Spleen (tissue), 11 donors: ENCODE measurements around the gene MRPS31. TPM values are rescaled to one million over a fixed set of nuclear protein-coding genes. Genes with fewer than 3 reads are reported as not detected.

ENCODE experiments used
- DNase-seq: peaks from one replicate; pipeline ENCODE4 v3.0.0-alpha.2; 2020
- H3K27ac ChIP-seq, 8 donors: fragments of 200-600 bp; sonication (generic) in 7 of 8; 1 replicate in 4 of 8; 2 replicates in 4 of 8; pipeline versions ENCODE4 v1.5.0 to v1.8.0; 2016 to 2021; ENCODE audit warnings: inconsistent platforms in 4 of 8, mild to moderate bottlenecking in 4 of 8, moderate library complexity in 1 of 8
- H3K27me3 ChIP-seq, 7 donors: fragments of 200-600 bp; sonication (generic) in 6 of 7; replicated peaks in 1 of 7; 1 replicate in 4 of 7; 2 replicates in 3 of 7; pipeline versions ENCODE4 v1.5.0 to v1.8.0; 2016 to 2021; ENCODE audit warnings: inconsistent platforms in 3 of 7, mild to moderate bottlenecking in 1 of 7
- H3K36me3 ChIP-seq, 6 donors: fragments of 200-600 bp; sonication (generic) in 5 of 6; 1 replicate in 4 of 6; 2 replicates in 2 of 6; pipeline versions ENCODE4 v1.5.0 to v1.8.0; 2016 to 2021; ENCODE audit warnings: inconsistent platforms in 2 of 6
- H3K4me1 ChIP-seq, 6 donors: fragments of 200-600 bp; sonication (generic) in 5 of 6; 1 replicate in 3 of 6; 2 replicates in 3 of 6; pipeline versions ENCODE4 v1.5.0 to v1.8.0; 2016 to 2021; ENCODE audit warnings: inconsistent platforms in 3 of 6
- H3K4me3 ChIP-seq, 8 donors: fragments of 200-600 bp; sonication (generic) in 7 of 8; 1 replicate in 4 of 8; 2 replicates in 4 of 8; pipeline versions ENCODE4 v1.5.0 to v1.8.0; 2016 to 2021; ENCODE audit warnings: inconsistent platforms in 4 of 8, mild to moderate bottlenecking in 4 of 8, moderate library complexity in 2 of 8
- H3K9me3 ChIP-seq, 8 donors: fragments of 200-600 bp; sonication (generic) in 7 of 8; 1 replicate in 4 of 8; 2 replicates in 4 of 8; pipeline versions ENCODE4 v1.5.0 to v1.8.0; 2016 to 2021; ENCODE audit warnings: inconsistent platforms in 4 of 8
- POLR2A ChIP-seq, 3 donors: fragments of 450-650 bp; IDR thresholded peaks; one replicate each; pipeline ENCODE4 v1.5.1; 2017; ENCODE audit warnings: antibody characterized with exemption in 3 of 3, mild to moderate bottlenecking in 1 of 3
- POLR2AphosphoS5 ChIP-seq, 3 donors: sonication (generic); formaldehyde crosslinking; IDR thresholded peaks; one replicate each; pipeline ENCODE4 v1.5.1; 2017; ENCODE audit warnings: antibody characterized with exemption in 3 of 3
- WGBS, 5 donors: extraction: QIAGEN DNeasy Blood & Tissue Kit in 3 of 5; methylation state at CpG; one replicate each; pipeline versions ENCODE4 v1.1.5 to v1.1.7; 2013 to 2018; 5-methylcytosine and 5-hydroxymethylcytosine counted together
- intact Hi-C: fragments of 100-400 bp; cut with DNase I; formaldehyde crosslinking; loops from one replicate; pipeline ENCODE4 v1.15.0; 2023; ENCODE audit warnings: low total_unique reads
- polyA plus RNA-seq, 3 donors: library from polyadenylated mRNA; stranded (reverse); fragments of 200-250 nt; gene quantifications; one replicate each; pipeline ENCODE4 v1.2.1, GENCODE V29; 2013
- total RNA-seq, 7 donors: library from RNA; depleted of rRNA in 3 of 7; stranded (reverse); fragments of >200 nt in 3 of 7; fragmentation: NEBNext Ultra II Directional in 4 of 7; extraction: Animal tissue kit (Norgen Biotek cat#: 25700) in 4 of 7; gene quantifications; one replicate each; pipeline versions ENCODE4 v1.1.0 to v1.2.1, GENCODE V29; 2016 to 2021
- TF ChIP-seq, protein P1 (sequence below), 11 experiments: fragments of 200-600 bp in 7 of 11; fragments of 450-650 bp in 4 of 11; sonication (generic) in 4 of 11; IDR thresholded peaks in 8 of 11; conservative IDR thresholded peaks in 3 of 11; 1 replicate in 7 of 11; 2 replicates in 4 of 11; pipeline versions ENCODE4 v1.4.0 to v1.8.0; 2016 to 2021; ENCODE audit warnings: antibody characterized with exemption in 11 of 11, inconsistent platforms in 4 of 11, mild to moderate bottlenecking in 1 of 11
- donor health status: healthy with polysubstance abuse.
- donor health status: DM: no; HTN: no; CAD: no; lungs with moderate emphysema.
- donor health status: DM: no; HTN: no; CAD: no.
- donor health status: Bipolar disorder and iron deficiency.
- donor health status: healthy.
- donor health status: DM: no; HTN: no; CAD: no.
- donor health status: DM: yes; HTN: yes; CAD: no.

The MRPS31 gene
- total and polyA plus RNA-seq, 10 donors = 16.8 to 33.2 (median 28.1) TPM

DNA sequence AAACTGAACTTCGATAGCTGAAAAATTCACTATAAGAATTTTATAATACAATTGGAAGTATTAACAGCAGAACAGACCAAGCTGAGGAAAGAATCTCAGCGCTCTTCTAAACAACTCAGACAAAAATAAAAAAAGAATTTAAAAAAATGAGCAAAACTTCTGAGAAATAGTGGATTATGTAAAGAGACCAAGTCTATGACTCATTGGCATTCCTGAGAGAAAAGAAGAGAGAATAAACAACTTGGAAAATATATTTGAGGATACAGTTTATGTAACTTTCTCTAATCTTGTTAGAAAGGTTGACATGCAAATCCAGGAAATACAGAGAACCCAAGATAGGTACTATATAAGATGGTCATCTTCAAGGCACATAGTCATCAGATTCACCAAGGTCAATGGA, 43.8 kb upstream of the MRPS31 start:
- no peak for TF ChIP-seq POLR2A (IDR thresholded peaks at IDR 0.05)
- intact Hi-C loops = no loop called here
- no peaks in the 10 kb centered on the region for H3K27me3 ChIP-seq
- H3K27ac ChIP-seq = no peak overlapping the region
- H3K4me1 ChIP-seq = peaks cover 0 to 15% (median 5%) of the 10 kb centered on the region in 6 donors
- no peak for DNase-seq
- 94 to 100% (median 96%) methylated on average over 2 of the region's 2 CpGs for WGBS, 5 donors
- peaks cover 0 to 20% (median 11%) of the 10 kb centered on the region in 8 donors for H3K9me3 ChIP-seq
- no peak overlapping the region for H3K4me3 ChIP-seq
- peaks cover 0 to 47% (median 7%) of the 10 kb centered on the region in 6 donors for H3K36me3 ChIP-seq

DNA sequence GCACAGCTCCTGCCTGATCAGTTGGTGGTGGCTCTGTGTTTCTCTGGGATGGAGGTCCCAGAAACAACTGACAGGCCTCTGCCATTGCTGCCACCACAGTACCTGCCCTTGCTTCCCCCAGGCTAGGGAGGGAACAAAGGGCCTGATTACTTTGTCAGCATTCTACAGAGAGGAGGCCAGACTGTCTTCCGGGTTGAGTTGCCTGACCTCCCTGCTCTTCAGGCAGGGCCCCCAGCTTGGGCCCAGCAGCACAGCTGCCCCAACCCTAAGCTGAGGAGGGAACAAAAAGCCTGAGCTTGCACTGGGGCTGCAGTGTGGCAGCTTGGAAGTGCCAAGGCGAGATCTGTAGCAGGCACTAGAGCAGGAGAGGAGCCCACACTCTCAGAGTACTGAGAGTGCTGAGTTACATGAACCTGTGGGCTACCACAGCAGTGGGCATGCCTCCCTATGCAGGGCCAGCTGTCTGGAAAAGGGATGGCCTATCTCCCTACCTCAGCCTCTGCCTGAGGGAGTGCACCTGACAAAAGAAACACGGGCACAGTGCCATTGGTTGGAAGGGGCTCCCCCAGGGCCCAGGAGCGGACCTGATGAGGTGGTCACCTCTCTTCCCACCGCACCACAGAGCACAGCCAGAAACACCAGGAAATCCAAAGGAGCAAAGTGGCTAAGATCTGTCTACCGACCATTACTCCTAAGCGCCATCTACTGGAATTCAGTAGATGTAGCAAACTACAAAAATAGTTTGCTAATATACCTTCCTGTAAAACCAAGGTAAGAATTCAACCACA, 42.9 kb upstream of the MRPS31 start:
- Histone ChIP-seq H3K27me3 (no peaks in the 10 kb centered on the region), H3K27ac (no peak overlapping the region), H3K4me1 (peaks cover 0 to 15% (median 5%) of the 10 kb centered on the region in 6 donors), H3K9me3 (peaks cover 0 to 20% (median 11%) of the 10 kb centered on the region in 8 donors), H3K36me3 (peaks cover 0 to 57% (median 9%) of the 10 kb centered on the region in 6 donors), H3K4me3 (no peak overlapping the region)
- intact Hi-C loops = no loop called here
- no peak for DNase-seq
- TF ChIP-seq, protein P1, sequence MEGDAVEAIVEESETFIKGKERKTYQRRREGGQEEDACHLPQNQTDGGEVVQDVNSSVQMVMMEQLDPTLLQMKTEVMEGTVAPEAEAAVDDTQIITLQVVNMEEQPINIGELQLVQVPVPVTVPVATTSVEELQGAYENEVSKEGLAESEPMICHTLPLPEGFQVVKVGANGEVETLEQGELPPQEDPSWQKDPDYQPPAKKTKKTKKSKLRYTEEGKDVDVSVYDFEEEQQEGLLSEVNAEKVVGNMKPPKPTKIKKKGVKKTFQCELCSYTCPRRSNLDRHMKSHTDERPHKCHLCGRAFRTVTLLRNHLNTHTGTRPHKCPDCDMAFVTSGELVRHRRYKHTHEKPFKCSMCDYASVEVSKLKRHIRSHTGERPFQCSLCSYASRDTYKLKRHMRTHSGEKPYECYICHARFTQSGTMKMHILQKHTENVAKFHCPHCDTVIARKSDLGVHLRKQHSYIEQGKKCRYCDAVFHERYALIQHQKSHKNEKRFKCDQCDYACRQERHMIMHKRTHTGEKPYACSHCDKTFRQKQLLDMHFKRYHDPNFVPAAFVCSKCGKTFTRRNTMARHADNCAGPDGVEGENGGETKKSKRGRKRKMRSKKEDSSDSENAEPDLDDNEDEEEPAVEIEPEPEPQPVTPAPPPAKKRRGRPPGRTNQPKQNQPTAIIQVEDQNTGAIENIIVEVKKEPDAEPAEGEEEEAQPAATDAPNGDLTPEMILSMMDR (IDR thresholded peaks at IDR 0.05 in 8 of 11, conservative IDR thresholded peaks at IDR 0.05 in 3 of 11) = peak in 8 of 11 experiments; percentile 14 to 56 (median 42)
- TF ChIP-seq POLR2AphosphoS5 (IDR thresholded peaks at IDR 0.05) (no peak), POLR2A (IDR thresholded peaks at IDR 0.05) (no peak)
- WGBS, 5 donors = 72 to 86% (median 78%) methylated on average over 6 to 7 of the region's 7 CpGs

DNA sequence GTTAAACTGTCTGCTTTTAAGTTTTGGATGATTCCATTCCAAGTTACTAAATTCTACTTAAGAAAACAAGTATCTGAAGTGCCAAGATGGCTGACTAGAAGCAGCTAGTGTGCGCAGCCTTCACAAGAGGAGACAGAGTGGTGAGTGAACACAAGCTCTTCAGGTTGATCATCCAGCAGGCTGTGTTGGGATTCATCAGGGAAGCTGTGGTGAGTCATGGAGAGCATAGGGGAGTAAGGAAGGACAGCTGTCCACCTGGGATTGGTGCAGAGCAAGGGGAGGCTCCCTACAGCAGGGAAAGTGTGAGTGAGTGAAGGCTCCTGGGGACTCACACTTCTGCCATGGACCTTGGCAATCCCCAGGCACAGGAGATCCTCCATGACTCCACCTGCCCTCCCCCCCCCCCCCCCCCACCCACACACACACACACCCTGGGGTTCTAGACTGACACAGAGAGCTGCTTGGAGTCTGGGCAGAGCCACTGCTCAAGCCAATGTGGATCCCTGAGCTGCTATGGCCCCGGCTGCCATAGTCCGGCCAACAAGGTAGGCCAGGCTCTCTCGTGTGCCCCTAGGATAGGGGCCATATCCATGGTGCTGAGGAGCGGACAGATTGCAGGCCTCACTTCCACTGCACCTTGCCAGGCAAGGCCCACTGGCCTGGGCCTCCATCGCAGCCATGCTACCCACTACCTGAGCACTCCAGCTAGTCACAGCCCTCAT, 41.9 kb upstream of the MRPS31 start:
- TF ChIP-seq POLR2AphosphoS5 (IDR thresholded peaks at IDR 0.05) = no peak
- no peak for TF ChIP-seq POLR2A (IDR thresholded peaks at IDR 0.05)
- TF ChIP-seq, protein P1 (IDR thresholded peaks at IDR 0.05 in 8 of 11, conservative IDR thresholded peaks at IDR 0.05 in 3 of 11) = no peak
- WGBS, 5 donors = 94 to 98% (median 97%) methylated on average over 4 to 6 of the region's 6 CpGs
- H3K27ac ChIP-seq = no peak overlapping the region
- H3K36me3 ChIP-seq = peaks cover 0 to 65% (median 9%) of the 10 kb centered on the region in 6 donors
- intact Hi-C loops = no loop called here
- peaks cover 0 to 15% (median 5%) of the 10 kb centered on the region in 6 donors for H3K4me1 ChIP-seq
- no peak for DNase-seq
- no peaks in the 10 kb centered on the region for H3K27me3 ChIP-seq
- no peak overlapping the region for H3K4me3 ChIP-seq
- H3K9me3 ChIP-seq = peaks cover 0 to 20% (median 11%) of the 10 kb centered on the region in 8 donors

DNA sequence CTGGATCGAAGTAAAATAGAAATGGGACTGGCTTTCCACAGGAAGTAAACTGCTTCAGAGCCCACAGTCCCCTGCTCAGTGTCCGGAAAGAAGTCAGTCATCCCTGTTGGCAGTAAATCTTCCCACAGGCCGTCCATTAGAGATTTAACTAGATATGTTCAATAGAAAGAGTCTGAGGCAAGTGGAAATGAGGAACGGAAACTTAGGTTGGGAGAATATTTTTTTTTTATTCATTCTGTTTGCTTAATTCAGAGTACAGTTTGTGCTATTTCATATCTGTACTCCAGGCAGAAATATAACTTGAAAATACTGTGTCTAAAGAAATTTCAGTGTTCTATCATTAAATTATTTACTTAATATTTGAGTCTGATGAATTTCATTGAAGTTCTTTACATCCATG, 41.1 kb upstream of the MRPS31 start:
- 52 to 65% (median 56%) methylated on average over 4 of the region's 4 CpGs for WGBS, 5 donors
- intact Hi-C loops = no loop called here
- Histone ChIP-seq H3K27ac (peak overlapping the region in 1 of 8 donors; percentile 26), H3K36me3 (peaks cover 0 to 71% (median 9%) of the 10 kb centered on the region in 6 donors), H3K4me3 (no peak overlapping the region), H3K9me3 (peaks cover 0 to 20% (median 11%) of the 10 kb centered on the region in 8 donors), H3K27me3 (no peaks in the 10 kb centered on the region), H3K4me1 (peaks cover 0 to 15% (median 5%) of the 10 kb centered on the region in 6 donors)
- no peak for DNase-seq
- TF ChIP-seq, protein P1 (IDR thresholded peaks at IDR 0.05 in 8 of 11, conservative IDR thresholded peaks at IDR 0.05 in 3 of 11) = no peak
- TF ChIP-seq POLR2AphosphoS5 (IDR thresholded peaks at IDR 0.05) = no peak
